H1 (cell line): ENCODE data around the gene DCTN3. TPM values are rescaled to one million over a fixed set of nuclear protein-coding genes. Genes with fewer than 3 reads are reported as not detected.

Experiments used
- CTCF ChIA-PET: fragments of 300-600 bp; sonication (Branson Sonifier 250); formaldehyde crosslinking; loops from one replicate; lab custom pipeline; 2021; ENCODE audit not compliant: partially characterized antibody; lab: Charles Lee
- POLR2A ChIA-PET: fragments of 300-600 bp; sonication (Branson Sonifier 250); formaldehyde crosslinking; loops from one replicate; lab custom pipeline; 2021; ENCODE audit warnings: inconsistent platforms; ENCODE audit not compliant: partially characterized antibody; lab: Charles Lee
- DNase-seq, 2 experiments: peaks; one replicate each; pipeline versions ENCODE4 v3.0.0 to v3.0.0-alpha.2; 2010 to 2022; ENCODE audit warnings: low spot score in 2 of 2, low read depth in 1 of 2, mixed read lengths in 1 of 2
- FAIRE-seq: peaks from 2 replicates; lab custom pipeline; 2011; peaks lifted over from hg19 to GRCh38; lab: Jason Lieb, UNC
- H2AFZ ChIP-seq: 2 replicates; pipeline ENCODE4 v1.8.1; 2012; ENCODE audit warnings: low read length, inconsistent platforms
- H2AK5ac ChIP-seq: 2 replicates; pipeline ENCODE4 v1.6.1; 2013; ENCODE audit warnings: low read depth, low read length
- H2BK120ac ChIP-seq: replicated peaks from 2 replicates; pipeline ENCODE3; 2013; ENCODE audit warnings: low read depth, low read length, inconsistent platforms
- H2BK12ac ChIP-seq: 2 replicates; pipeline ENCODE4 v1.6.1; 2013; ENCODE audit warnings: low read depth, low read length
- H2BK15ac ChIP-seq: 2 replicates; pipeline ENCODE4 v1.6.1; 2013; ENCODE audit warnings: low read length
- H2BK20ac ChIP-seq: 2 replicates; pipeline ENCODE4 v1.6.1; 2013; ENCODE audit warnings: low read length
- H2BK5ac ChIP-seq: 2 replicates; pipeline ENCODE4 v1.6.1; 2013; ENCODE audit warnings: low read depth, low read length
- H3K14ac ChIP-seq: 2 replicates; pipeline ENCODE4 v1.6.1; 2013; ENCODE audit warnings: inconsistent platforms; ENCODE audit not compliant: insufficient read length
- H3K18ac ChIP-seq: 2 replicates; pipeline ENCODE4 v1.6.1; 2013; ENCODE audit warnings: low read length; ENCODE audit errors: extremely low read depth
- H3K23ac ChIP-seq: 2 replicates; pipeline ENCODE4 v1.6.1; 2013; ENCODE audit warnings: inconsistent platforms; ENCODE audit not compliant: insufficient read length
- H3K23me2 ChIP-seq: 2 replicates; pipeline ENCODE4 v1.6.1; 2013; ENCODE audit warnings: low read depth, low read length
- H3K27ac ChIP-seq: 2 replicates; pipeline ENCODE4 v1.6.1; 2011; ENCODE audit warnings: low read depth, low read length, inconsistent platforms
- H3K27me3 ChIP-seq, 4 experiments: replicated peaks in 1 of 4; 1 replicate in 1 of 4; 2 replicates in 3 of 4; pipeline versions ENCODE4 v1.6.1 to v1.8.1; 2011 to 2013; ENCODE audit warnings: low read length in 3 of 4, mild to moderate bottlenecking in 3 of 4, inconsistent platforms in 2 of 4, mixed read lengths in 2 of 4, moderate library complexity in 1 of 4; ENCODE audit not compliant: control insufficient read depth in 3 of 4, insufficient read depth in 3 of 4; ENCODE audit errors: extremely low read depth in 1 of 4
- H3K36me3 ChIP-seq, 4 experiments: 2 replicates each; pipeline versions ENCODE4 v1.6.1 to v1.8.1; 2011 to 2013; ENCODE audit warnings: mild to moderate bottlenecking in 4 of 4, low read length in 3 of 4, moderate library complexity in 2 of 4, control low read depth in 1 of 4, inconsistent platforms in 1 of 4; ENCODE audit not compliant: insufficient read depth in 4 of 4, control insufficient read depth in 2 of 4
- H3K4ac ChIP-seq: replicated peaks from 2 replicates; pipeline ENCODE3; 2013; ENCODE audit warnings: low read length, low read depth, mixed read lengths, inconsistent platforms; ENCODE audit not compliant: insufficient read length
- H3K4me1 ChIP-seq, 4 experiments: replicated peaks in 1 of 4; 1 replicate in 1 of 4; 2 replicates in 3 of 4; pipeline versions ENCODE4 v1.6.1 to v1.8.1; 2011 to 2013; ENCODE audit warnings: low read length in 3 of 4, inconsistent platforms in 2 of 4, mixed read lengths in 1 of 4; ENCODE audit not compliant: insufficient read depth in 4 of 4, control insufficient read depth in 3 of 4
- H3K4me2 ChIP-seq, 2 experiments: 2 replicates each; pipeline versions ENCODE4 v1.6.1 to v1.8.1; 2011 to 2013; ENCODE audit warnings: low read depth in 2 of 2, low read length in 2 of 2, control low read depth in 1 of 2, inconsistent platforms in 1 of 2, mild to moderate bottlenecking in 1 of 2; ENCODE audit not compliant: insufficient read depth in 1 of 2
- H3K4me3 ChIP-seq, 4 experiments: fragments of 200-600, 300-600 bp in 1 of 4; sonication (generic), shearing (Covaris generic), sonication (Bioruptor Twin) in 1 of 4; 2 replicates each; pipeline versions ENCODE4 v1.5.1 to v1.8.1; 2011 to 2016; ENCODE audit warnings: low read length in 4 of 4, low read depth in 3 of 4, control low read depth in 2 of 4, inconsistent platforms in 2 of 4, mild to moderate bottlenecking in 2 of 4, mixed read lengths in 1 of 4, moderate library complexity in 1 of 4; ENCODE audit not compliant: insufficient read depth in 2 of 4; ENCODE audit errors: extremely low read depth in 1 of 4
- H3K56ac ChIP-seq: replicated peaks from 2 replicates; pipeline ENCODE3; 2013; ENCODE audit warnings: low read depth, mild to moderate bottlenecking, mixed read lengths, low read length, inconsistent platforms; ENCODE audit not compliant: insufficient read length
- H3K79me1 ChIP-seq: 2 replicates; pipeline ENCODE4 v1.6.1; 2013; ENCODE audit warnings: low read depth, low read length, control low read depth
- H3K79me2 ChIP-seq, 2 experiments: 2 replicates each; pipeline versions ENCODE4 v1.6.1 to v1.8.1; 2012 to 2013; ENCODE audit warnings: low read length in 2 of 2, mild to moderate bottlenecking in 2 of 2, inconsistent platforms in 1 of 2; ENCODE audit not compliant: insufficient read depth in 2 of 2, control insufficient read depth in 1 of 2
- H3K9ac ChIP-seq, 4 experiments: replicated peaks in 1 of 4; 1 replicate in 1 of 4; 2 replicates in 3 of 4; pipeline versions ENCODE4 v1.6.1 to v1.8.1; 2011 to 2013; ENCODE audit warnings: low read depth in 3 of 4, low read length in 3 of 4, control low read depth in 2 of 4, mild to moderate bottlenecking in 2 of 4, moderate library complexity in 2 of 4, inconsistent platforms in 1 of 4; ENCODE audit errors: extremely low read depth in 1 of 4
- H3K9me3 ChIP-seq, 2 experiments: 2 replicates each; pipeline versions ENCODE4 v1.6.1 to v1.8.1; 2012 to 2013; ENCODE audit warnings: mild to moderate bottlenecking in 2 of 2, moderate library complexity in 2 of 2, control low read depth in 1 of 2, inconsistent platforms in 1 of 2, low read depth in 1 of 2, low read length in 1 of 2, mixed read lengths in 1 of 2; ENCODE audit not compliant: insufficient read depth in 2 of 2
- H4K20me1 ChIP-seq, 2 experiments: replicated peaks in 1 of 2; 2 replicates each; pipeline versions ENCODE3 to v1.8.1; 2011 to 2013; ENCODE audit warnings: inconsistent platforms in 2 of 2, low read length in 2 of 2, mild to moderate bottlenecking in 1 of 2; ENCODE audit not compliant: insufficient read depth in 2 of 2, control insufficient read depth in 1 of 2
- H4K5ac ChIP-seq: 2 replicates; pipeline ENCODE4 v1.6.1; 2013; ENCODE audit warnings: low read length, low read depth, mixed read lengths, inconsistent platforms; ENCODE audit not compliant: insufficient read length
- H4K8ac ChIP-seq: 2 replicates; pipeline ENCODE4 v1.8.0; 2013; ENCODE audit warnings: mild to moderate bottlenecking, moderate library complexity, low read length, inconsistent platforms; ENCODE audit not compliant: insufficient read depth; ENCODE audit errors: extremely low read depth
- H4K91ac ChIP-seq: replicated peaks from 2 replicates; pipeline ENCODE3; 2013; ENCODE audit warnings: low read length, mixed read lengths, inconsistent platforms; ENCODE audit not compliant: insufficient read length
- ATF3 ChIP-seq: IDR thresholded peaks from 2 replicates; pipeline ENCODE4 v1.6.1; 2011; ENCODE audit warnings: low read depth, mild to moderate bottlenecking, low read length; ENCODE audit not compliant: insufficient read depth
- BCL11A ChIP-seq, 2 experiments: IDR thresholded peaks; one replicate each; pipeline ENCODE4 v1.6.1; 2011; ENCODE audit warnings: low read depth in 2 of 2, low read length in 2 of 2, mild to moderate bottlenecking in 2 of 2
- BRCA1 ChIP-seq: IDR thresholded peaks from 2 replicates; pipeline ENCODE4 v1.6.1; 2012; ENCODE audit warnings: low read depth, low read length, improper control_type of control experiment
- CTBP2 ChIP-seq: IDR thresholded peaks from 2 replicates; pipeline ENCODE4 v1.7.0; 2011; ENCODE audit warnings: borderline replicate concordance, mild to moderate bottlenecking, moderate library complexity, mixed read lengths, low read length; ENCODE audit not compliant: insufficient read depth, insufficient read length
- NANOG ChIP-seq: IDR thresholded peaks from 2 replicates; pipeline ENCODE4 v1.6.1; 2011; ENCODE audit warnings: low read length, low read depth, mild to moderate bottlenecking, inconsistent platforms; ENCODE audit not compliant: insufficient read depth, poor library complexity, severe bottlenecking
- RXRA ChIP-seq: IDR thresholded peaks from 2 replicates; pipeline ENCODE4 v1.6.1; 2011; ENCODE audit warnings: low read depth, mild to moderate bottlenecking, low read length, moderate library complexity; ENCODE audit not compliant: insufficient read depth
- SIX5 ChIP-seq: IDR thresholded peaks from 2 replicates; pipeline ENCODE4 v1.6.1; 2011; ENCODE audit warnings: mild to moderate bottlenecking, low read depth, low read length
- SRF ChIP-seq: IDR thresholded peaks from 2 replicates; pipeline ENCODE4 v1.6.1; 2011; ENCODE audit warnings: mild to moderate bottlenecking, low read depth, low read length, moderate library complexity
- TBP ChIP-seq: IDR thresholded peaks from 2 replicates; pipeline ENCODE4 v1.6.1; 2011; ENCODE audit warnings: low read depth, low read length, improper control_type of control experiment
- YY1 ChIP-seq: IDR thresholded peaks from 2 replicates; pipeline ENCODE4 v1.6.1; 2011; ENCODE audit warnings: low read depth, mild to moderate bottlenecking, low read length
- WGBS, 2 experiments: shearing (Covaris generic) in 1 of 2; methylation state at CpG; one replicate each; pipeline versions ENCODE4 v1.1.6 to v1.1.7; 2013 to 2015; ENCODE audit warnings: low lambda C conversion rate in 2 of 2, mixed read lengths in 2 of 2, inconsistent platforms in 1 of 2, low coverage in 1 of 2, missing lambda C conversion rate in 1 of 2; ENCODE audit not compliant: insufficient replicate concordance in 2 of 2, insufficient coverage in 1 of 2, insufficient read length in 1 of 2; ENCODE audit errors: extremely low coverage in 1 of 2, missing lambda C conversion rate in 1 of 2; 5-methylcytosine and 5-hydroxymethylcytosine counted together
- polyA plus RNA-seq, 7 experiments: library from polyadenylated mRNA; depleted of rRNA in 3 of 7; stranded (reverse) in 5 of 7; unstranded in 2 of 7; fragments of >200 nt in 5 of 7; fragments of 200-250 nt in 2 of 7; gene quantifications; 1 replicate in 5 of 7; 2 replicates in 1 of 7; 4 replicates in 1 of 7; pipeline versions ENCODE4 v1.2.1 to v1.2.3, GENCODE V29; 2011 to 2013; ENCODE audit warnings: missing spikeins in 2 of 7, mixed read lengths in 2 of 7
- total RNA-seq: library from RNA; stranded (reverse); fragmentation: NEBNext Ultra II Directional; extraction: Animal tissue kit (Norgen Biotek cat#: 25700); gene quantifications from 2 replicates; pipeline ENCODE4 v1.2.1, GENCODE V29; 2021

Gene DCTN3
- total and polyA plus RNA-seq, 2 of the 8 experiments (the other 6 are each of a cell fraction or from before 2014, with no cell fraction given) = 25.6 to 39.2 TPM

- no peak overlapping the region; the same call in 1 of the 2 replicates for H4K8ac ChIP-seq
- H3K27ac ChIP-seq = no peak overlapping the region
- H2AK5ac ChIP-seq = no peak overlapping the region
- H4K20me1 ChIP-seq = peaks cover 11 to 12% of the 10 kb centered on the region in 2 experiments
- peak overlapping the region; percentile 76 to 85 for H3K4me2 ChIP-seq
- H3K56ac ChIP-seq = no peak overlapping the region
- H3K79me2 ChIP-seq = no peaks in the 10 kb centered on the region
- ChIA-PET POLR2A (interaction anchor here (1.4 to 3.4 kb wide), 4 partner anchors 11 to 49 kb away, joined by 3 to 25 read pairs (median 6); no protein-coding TSS in a partner anchor), CTCF (interaction anchor here (0.7 to 3.8 kb wide), 13 partner anchors 9 to 150 kb away, joined by 3 to 37 read pairs (median 9); no protein-coding TSS in a partner anchor)
- peaks cover 0 to 4% of the 10 kb centered on the region in 2 experiments; a peak in 1 of 4 replicates for H3K9me3 ChIP-seq
- H2BK15ac ChIP-seq = no peak overlapping the region
- no peak overlapping the region for H2AFZ ChIP-seq
- peak overlapping the region; percentile 36 to 74 (median 46) for H3K4me3 ChIP-seq
- H3K14ac ChIP-seq = no peak overlapping the region
- 0 out of 2 replicates have a peak overlapping the region, but pooled peaks have one; percentile 60 for H2BK12ac ChIP-seq
- no peak overlapping the region for H3K4ac ChIP-seq
- FAIRE-seq (no peak), DNase-seq (no peak)
- H3K79me1 ChIP-seq = no peaks in the 10 kb centered on the region
- WGBS, 2 experiments = 5% methylated on average over 74 of the region's 86 CpGs; no CpG with 5 or more reads in 1 of the 2 experiments
- H2BK120ac ChIP-seq = no peak overlapping the region
- peaks cover 76 to 100% (median 98%) of the 10 kb centered on the region in 4 experiments for H3K27me3 ChIP-seq
- peaks cover 0 to 9% (median 0%) of the 10 kb centered on the region in 4 experiments; a peak in 1 of 8 replicates for H3K36me3 ChIP-seq
- H4K91ac ChIP-seq = no peak overlapping the region
- H3K23me2 ChIP-seq = peaks cover 15% of the 10 kb centered on the region
- peaks cover 10 to 43% (median 23%) of the 10 kb centered on the region in 4 experiments for H3K4me1 ChIP-seq
- no peak overlapping the region for H3K23ac ChIP-seq
- H4K5ac ChIP-seq = no peak overlapping the region
- H2BK5ac ChIP-seq = no peak overlapping the region
- H3K18ac ChIP-seq = peak overlapping the region; percentile 41; the same call in 1 of the 2 replicates
- H3K9ac ChIP-seq = no peak overlapping the region
- no peak overlapping the region for H2BK20ac ChIP-seq
- TF ChIP-seq SRF (no peak), CTBP2 (no peak), YY1 (no peak), TBP (no peak), BRCA1 (no peak), ATF3 (no peak), NANOG (no peak), BCL11A (IDR thresholded peaks at IDR 0.05; ENCODE audit: low read depth in 2 of 2, low read length in 2 of 2) (no peak), RXRA (no peak), SIX5 (no peak)
Observed at GRCh38 chr9:34588671-34589635, 31.3 kb downstream of the DCTN3 start.
